CD4-positive, alpha-beta T cell treated with Interleukin-6 at 100 ng/mL for 8 hours (primary cell): ENCODE data around the gene PRKD2.
A peak's percentile ranks its signal among the peaks of the same experiment; 100 is the strongest.

Experiments
- DNase-seq: peaks from one replicate; pipeline ENCODE4 v3.0.0-alpha.2; 2020; ENCODE audit warnings: mixed read lengths, low spot score

PRKD2 gene

GRCh38 chr19:46704379-46705076 lies 12.4 kb downstream of the PRKD2 start:
- DNase-seq = peak; percentile 77

DNA sequence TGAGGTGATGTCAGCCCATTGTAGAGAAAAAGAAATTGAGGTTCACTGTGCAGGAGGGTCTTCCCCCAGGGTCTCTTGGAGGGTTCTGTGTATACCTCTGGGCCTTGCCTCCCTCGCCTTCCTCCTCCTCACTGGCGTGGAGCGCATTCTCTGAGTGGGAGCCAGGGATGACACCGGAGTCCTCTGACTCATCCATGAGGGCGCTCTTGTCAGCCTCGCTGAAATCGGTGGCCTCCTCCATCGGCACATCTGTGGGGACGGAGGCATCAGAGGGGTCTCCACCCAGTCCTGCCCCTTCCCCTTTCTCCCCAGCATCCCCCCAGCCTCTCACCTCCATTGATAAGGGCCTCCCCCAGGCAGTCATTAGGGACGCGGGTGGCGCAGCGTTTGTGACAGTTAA lies 16.2 kb downstream of the PRKD2 start:
- no peak for DNase-seq

DNA sequence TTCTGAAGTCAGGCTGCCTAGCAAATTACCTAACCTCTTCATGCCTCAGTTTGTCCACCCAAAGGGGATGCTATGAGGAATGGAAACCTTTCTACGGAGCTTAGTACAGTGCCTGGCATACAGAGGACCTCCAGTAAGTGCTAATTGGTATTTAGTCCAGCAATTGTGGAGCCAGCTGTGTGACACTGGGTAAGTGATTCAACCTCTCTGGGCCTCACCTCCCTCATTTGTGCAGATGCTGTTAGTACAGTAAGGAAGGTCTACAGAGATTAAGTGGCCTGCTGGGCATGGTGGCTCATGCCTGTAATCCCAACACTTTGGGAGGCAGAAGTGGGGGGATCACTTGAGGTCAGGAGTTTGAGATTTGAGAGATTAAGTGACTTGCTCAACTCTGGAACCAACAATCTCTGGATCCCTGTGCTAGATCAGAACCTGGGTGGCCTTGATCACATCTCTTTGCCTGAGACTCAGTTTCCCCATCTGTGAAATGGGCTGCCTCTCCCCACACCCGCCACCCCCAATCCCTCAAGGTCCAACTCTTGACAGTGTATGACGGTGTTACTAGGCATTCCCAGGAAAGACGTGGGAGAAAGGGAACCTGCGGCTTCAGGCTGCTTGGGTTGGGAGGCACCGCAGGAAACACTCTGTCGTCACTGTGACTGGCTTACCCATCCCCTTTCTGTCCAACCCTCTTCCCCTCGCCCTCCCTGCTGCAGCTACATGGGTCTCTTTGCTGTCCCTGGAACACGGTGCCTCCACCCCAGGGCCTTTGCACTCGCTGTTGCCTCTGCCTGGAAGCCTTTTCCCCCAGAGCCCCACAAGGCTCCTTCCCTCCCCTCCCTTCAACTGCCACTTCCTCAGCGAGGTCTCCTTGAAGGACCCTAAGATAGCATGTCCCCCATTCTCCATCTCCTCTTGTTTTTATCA lies 18.3 kb downstream of the PRKD2 start:
- DNase-seq = no peak

GRCh38 chr19:46697204-46697960 lies 19.5 kb downstream of the PRKD2 start:
- DNase-seq = no peak

DNA sequence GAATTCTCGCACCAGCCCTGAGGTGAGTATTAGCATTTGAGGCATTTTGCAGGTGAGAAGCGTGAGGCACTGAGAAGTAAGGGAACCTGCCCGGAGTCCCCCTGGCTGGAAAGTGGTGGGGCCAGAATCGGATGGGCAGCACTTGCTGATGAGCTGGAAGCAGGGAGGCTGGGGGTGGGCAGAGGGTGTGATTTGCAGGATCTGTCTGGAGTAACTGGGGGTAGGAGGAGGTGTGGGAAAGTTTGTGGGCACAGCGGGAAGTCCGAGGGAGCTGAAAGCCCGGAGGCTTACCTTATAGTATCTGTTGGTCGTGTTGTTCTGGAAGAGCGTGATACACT lies 20.1 kb downstream of the PRKD2 start:
- DNase-seq = no peak

DNA sequence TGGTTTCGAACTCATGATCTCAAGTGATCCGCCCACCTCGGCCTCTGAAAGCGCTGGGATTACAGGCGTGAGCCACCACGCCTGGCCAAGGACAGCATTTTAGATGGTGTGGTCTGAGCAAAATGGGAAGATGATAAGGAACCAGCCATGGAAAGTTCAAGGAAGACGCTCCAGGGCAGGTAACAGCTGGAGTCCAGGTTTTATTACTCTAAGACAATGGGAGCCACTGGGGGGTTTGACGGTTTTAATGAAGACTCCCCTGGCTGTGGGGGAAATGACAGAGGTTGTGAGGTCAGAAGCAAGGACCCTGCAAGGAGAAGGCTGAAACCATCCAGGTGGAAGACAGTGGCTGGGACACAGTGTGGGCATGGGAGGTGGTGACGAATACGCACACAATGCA lies 20.9 kb downstream of the PRKD2 start:
- no peak for DNase-seq

GRCh38 chr19:46693760-46694159 lies 23.2 kb downstream of the PRKD2 start:
- DNase-seq = no peak

DNA sequence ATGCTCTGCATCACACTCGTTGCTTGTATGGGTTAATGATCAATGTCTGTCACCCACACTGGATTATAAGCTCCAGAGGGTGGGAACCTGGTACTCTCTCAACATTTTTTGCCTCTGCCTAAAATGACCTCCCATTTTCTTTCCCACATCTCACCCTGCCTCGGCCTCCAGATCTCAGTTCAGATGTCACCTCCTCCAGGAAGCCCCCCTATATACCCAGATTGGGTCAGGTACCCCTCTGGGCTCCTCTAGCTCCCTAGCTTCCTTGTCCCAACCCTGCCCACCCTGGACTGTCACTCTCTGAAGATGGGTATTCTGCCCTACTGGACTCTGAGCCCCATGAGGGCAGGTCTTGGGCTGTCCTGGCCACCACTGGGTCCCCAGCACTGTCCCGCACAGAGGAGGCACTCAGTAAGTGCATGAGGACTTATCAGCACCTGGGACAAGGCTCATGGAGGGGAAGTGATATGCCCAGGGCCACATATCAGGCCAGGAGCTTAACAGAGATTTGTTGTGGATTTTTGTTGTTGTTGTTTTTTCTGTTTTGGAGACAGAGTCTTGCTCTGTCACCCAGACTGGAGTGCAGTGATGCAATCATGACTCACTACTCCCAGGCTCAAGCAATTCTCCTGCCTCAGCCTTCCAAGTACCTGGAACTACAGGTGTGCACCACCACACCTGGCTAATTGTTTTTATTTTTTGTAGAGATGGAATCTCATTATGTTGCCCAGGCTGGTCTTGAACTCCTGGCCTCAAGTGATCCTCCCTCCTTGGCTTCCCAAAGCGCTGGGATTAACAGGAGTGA lies 23.8 kb downstream of the PRKD2 start:
- DNase-seq = no peak

- no peak for DNase-seq
These were observed 25.0 kb downstream of the PRKD2 start for GRCh38 chr19:46691948-46692347.

- DNase-seq = no peak
These were observed 25.8 kb downstream of the PRKD2 start for GRCh38 chr19:46691104-46691503.

GRCh38 chr19:46689358-46689757 lies 27.6 kb downstream of the PRKD2 start:
- no peak for DNase-seq

DNA sequence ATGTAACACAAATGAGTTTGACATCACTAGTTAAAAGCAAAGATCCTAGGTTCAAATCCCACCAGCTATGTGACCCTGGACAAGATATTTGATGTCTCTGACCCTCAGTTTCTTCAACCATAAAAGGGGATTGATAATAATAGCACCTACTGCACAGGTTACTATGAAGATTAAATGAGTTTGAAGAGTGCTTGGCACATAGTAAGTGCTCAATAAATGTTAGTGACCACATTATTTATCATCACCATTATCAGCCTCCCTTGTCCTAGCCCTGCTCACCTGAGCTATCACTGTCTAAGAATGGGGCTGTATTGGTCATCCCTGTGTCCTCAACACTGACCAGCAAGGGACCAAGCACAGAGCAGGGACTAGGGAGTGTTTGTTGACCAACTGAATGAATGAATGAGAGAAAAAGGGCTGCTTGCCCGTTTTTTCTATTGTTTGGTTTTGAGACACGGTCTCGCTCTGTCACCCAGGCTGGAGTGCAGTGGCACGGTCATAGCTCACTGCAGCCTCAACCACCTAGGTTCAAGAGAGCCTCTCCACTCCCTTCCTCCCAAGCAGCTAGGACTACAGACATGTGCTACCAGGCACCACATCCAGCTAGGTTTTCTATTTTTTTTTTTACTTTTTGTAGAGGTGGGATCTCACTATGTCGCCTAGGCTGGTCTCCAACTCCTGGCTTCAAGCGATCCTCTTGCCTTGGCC lies 29.3 kb downstream of the PRKD2 start:
- no peak for DNase-seq

DNA sequence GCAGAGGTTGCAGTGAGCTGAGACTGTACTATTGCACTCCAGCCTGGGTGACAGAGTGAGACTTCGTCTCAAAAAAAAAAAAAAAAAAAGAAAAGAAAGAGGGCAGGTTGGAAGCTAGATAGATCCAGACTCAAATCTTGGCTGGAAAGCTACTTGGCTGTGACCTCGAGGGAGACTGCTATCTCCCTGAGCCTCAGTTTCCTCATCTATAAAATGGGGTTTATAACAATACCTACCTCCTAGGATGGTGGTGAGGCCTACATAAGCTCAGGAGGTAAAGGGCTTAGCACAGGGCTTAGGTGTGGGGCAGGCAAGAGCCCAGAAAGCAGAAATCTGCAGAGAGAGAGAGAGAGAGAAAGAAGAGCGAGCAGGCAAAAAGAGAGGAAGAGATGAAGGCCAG lies 31.7 kb downstream of the PRKD2 start:
- DNase-seq = no peak

DNA sequence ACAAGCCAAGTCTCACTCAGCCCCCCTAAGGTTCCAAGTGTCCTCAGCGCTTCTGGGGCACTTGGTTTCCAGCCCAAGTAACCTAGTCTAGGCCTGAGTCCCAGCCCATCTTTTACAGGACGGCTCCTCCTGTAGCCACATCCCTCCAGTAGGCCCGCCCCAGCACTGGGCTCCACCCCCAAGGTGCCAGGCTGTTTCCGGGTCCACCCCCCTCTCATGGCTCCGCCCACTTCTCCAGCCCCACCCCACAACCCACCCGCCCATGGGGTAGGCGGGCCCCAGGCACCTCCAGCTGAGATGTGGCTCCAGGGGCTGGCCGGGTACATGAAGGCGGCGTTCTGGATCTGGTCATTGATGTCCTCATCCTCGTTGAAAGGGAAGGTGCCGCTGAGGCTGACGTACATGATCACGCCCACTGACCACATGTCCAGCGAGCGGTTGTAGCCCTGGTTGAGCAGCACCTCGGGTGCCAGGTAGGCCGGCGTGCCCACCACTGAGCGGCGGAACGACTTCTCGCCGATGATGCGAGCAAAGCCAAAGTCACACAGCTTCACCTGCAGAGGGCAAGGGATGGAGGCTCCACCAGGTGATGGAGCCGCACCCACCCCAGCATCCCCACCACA lies 38.7 kb downstream of the PRKD2 start:
- peak; percentile 20 for DNase-seq

- no peak for DNase-seq
These were observed 42.3 kb downstream of the PRKD2 start for GRCh38 chr19:46674416-46675178.

DNA sequence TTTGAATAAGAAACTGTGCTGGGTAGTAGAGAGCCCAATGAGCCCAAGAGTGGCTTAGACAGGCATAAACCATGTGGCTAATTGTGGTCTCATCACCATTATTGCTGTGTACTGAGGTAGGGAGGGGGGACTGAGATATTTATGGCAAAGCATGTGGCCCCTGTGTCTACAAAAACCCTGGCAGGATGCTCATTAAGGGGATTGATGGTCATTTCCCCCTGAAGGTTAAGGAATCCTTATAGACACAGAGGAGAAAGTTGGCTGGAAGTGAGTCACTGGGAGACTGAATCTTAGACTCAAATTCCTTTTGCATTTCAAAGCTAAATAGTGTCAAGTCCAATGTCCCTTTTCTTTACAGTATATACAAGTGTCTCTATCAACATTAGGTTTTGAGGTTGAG lies 46.1 kb downstream of the PRKD2 start:
- DNase-seq = no peak

DNA sequence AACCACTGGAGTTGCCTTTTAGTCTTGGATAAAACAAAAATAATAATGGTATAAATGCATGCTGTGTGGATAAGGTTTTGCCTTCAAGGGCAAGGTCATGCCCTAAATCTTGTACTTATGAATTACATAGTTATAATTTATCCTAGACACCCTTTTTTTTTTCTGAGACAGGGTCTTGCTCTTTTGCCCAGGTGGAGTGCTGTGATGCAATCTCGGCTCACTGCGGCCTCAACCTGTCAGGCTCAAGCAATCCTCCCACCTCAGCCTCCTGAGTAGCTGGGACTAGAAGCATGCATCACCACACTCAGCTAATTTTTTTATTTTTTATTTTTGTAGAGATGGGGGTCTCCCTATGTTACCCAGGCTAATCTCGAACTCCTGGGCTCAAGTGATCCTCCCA lies 48.3 kb downstream of the PRKD2 start:
- DNase-seq = no peak

DNA sequence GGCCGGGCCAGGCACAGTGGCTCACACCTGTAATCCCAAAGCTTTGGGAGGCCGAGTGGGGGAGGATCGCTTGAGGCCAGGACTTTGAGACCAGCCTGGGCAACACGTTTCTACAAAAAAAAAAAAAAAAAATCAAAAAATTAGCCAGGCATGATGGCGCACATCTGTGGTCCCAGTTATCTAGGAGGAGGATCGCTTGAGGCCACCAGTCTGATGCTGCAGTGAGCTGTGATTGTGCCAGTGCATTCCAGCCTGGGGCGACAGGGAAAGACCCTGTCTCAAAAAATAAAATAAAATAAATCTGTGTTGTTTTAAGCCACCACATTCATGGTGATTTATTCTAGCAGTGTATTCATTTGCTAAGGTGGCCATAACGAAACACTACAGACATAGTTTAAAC lies 51.8 kb downstream of the PRKD2 start:
- DNase-seq = no peak

DNA sequence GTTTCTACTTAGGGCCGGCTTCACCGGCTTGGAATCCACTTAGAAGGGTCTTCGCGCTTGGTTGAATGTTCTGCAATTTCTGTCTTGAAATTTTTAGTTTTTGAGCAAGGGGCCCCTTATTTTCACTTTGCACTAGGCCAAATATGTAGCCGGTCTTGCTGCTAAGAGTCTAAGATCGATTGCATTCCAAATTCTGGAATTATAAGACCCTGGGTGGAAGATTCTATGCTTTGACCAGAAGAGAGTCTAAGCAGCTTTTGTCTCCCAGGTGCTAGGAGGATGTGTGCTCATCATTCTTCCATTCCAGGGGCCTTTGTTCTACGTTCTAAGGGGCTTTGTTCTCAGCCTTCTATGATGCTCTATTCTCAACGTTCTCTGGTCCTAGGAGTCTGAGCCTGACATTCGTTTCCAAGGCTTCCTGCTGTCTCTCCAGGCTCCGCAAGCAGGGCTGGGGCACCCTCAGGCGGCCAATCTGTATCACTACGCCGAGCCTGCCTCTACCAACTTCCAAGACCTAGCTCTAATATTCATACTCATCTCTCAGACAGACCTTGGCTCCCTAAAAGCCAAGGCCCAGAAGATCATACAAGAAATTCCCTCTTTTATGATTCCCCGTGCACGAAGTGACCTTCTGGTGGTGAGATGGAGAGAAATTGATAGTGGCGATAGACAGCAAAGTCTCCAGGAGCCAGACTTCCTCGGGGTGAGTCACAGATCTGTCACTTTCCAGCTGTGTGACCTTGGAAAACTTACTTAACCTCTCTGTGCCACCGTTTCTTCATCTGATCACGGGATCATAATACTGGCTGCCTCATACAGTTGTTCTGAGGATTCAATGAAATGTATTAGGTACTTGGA lies 55.0 kb downstream of the PRKD2 start:
- peak; percentile 82 for DNase-seq
